GM18858 (cell line): Measurements from ENCODE around the gene MAL.
"Not testable (repeated sequence)": the region's sequence is repeated elsewhere in the genome, so short reads cannot be mapped to it uniquely, and the experiment has no call there.

Experiments
- ATAC-seq: cut with Tn5 transposase; IDR thresholded peaks from one replicate; pipeline ENCODE4 v1.9.1; 2021; ENCODE audit not compliant: unreplicated experiment

Gene MAL

DNA sequence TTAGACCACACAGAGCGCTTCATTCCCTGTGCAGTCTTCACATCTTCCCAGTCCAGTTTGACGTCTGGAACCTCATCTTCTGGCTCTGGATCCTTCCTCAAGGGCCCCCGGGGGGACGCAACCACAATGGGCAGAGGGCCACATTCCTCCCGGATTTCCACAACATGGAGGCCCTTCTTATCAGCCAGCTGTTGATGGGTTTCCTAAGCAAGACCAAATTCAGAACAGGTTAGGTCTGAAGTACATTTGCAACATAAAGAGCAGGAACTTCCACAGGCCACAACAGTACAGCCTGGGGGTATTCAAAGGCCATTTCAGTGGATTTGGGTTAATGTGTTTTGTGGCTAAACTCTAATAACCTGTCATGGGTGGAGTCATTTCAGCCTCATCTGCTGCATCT is 61.9 kb downstream of the MAL start:
- ATAC-seq, result no peak

DNA sequence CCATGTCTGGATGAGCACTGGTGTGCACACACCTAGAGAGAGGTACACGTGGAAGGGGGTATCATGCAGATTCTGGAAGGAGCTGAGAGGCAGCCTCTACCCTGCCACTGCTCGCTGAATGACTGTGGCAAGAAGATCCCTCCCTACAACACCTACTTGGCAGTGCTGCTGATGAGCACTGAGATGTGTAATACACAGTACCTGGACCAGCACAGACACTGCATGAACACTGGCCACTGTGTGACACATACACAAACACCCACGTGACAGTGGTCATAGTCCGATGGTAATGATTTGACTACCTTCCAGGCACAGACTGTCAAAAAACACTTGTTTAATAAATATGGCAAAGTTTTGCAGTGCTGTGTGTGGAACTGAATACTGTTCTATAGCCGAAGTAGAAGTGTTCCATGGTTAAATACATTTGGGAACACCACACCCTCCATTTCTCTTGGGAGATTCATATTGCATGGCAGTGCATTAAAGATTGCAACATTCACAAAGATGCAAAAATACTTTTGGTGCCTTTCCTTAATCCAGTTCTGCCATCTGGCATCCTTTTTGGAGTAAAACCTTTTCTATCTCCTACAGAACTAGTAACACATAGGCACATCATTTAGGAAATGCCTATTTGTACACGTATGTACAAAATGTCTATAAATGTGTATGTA is 66.5 kb downstream of the MAL start:
- ATAC-seq, result no peak

DNA sequence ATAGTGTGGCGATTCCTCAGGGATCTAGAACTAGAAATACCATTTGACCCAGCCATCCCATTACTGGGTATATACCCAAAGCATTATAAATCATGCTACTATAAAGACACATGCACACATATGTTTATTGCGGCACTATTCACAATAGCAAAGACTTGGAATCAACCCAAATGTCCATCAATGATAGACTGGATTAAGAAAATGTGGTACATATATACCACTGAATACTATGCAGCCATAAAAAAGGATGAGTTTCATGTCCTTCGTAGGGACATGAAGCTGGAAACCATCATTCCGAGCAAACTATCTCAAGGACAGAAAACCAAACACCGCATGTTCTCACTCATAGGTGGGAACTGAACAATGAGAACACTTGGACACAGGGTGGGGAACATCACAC is 72.8 kb downstream of the MAL start:
- ATAC-seq, result not testable (repeated sequence)

DNA sequence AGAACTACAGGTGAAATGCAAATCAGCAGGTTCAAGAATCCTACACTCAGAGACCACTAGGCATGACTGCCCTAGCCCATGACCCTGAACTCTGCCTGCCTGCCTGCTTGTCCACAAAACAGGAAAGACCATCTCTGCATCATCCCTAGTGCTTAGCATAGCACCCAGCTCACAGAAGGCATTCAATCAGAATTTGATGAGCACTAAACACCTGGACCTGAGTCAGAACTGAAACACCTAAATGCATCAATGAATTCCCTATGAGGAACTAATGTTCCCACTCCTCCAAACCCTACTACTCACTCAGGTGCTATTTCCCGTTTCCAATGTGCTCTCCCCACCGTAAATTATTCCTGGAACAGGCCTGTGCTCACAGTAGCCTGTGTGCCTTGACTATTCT is 74.4 kb downstream of the MAL start:
- no peak for ATAC-seq
